K562 (cell line): ENCODE results near the gene HSP90AA1.

Experiments
- NRF1 ChIP-seq, 2 experiments: fragments of 450-650 bp; IDR thresholded peaks in 1 of 2; conservative IDR thresholded peaks in 1 of 2; 2 replicates each; pipeline ENCODE4 v1.6.1; 2014; ENCODE audit warnings: mild to moderate bottlenecking in 2 of 2
- POLR2A ChIP-seq: fragments of 450-650 bp; conservative IDR thresholded peaks from 2 replicates; pipeline ENCODE4 v1.6.1; 2016
- SIN3B ChIP-seq: fragments of 450-650 bp; IDR thresholded peaks from 2 replicates; pipeline ENCODE4 v1.6.1; 2017; ENCODE audit warnings: low read depth, mild to moderate bottlenecking, moderate library complexity
- ZBTB7A ChIP-seq: IDR thresholded peaks from 2 replicates; pipeline ENCODE4 v1.6.1; 2011; ENCODE audit warnings: low read depth, mild to moderate bottlenecking, low read length, moderate library complexity, borderline replicate concordance; ENCODE audit not compliant: control insufficient read depth

DNA sequence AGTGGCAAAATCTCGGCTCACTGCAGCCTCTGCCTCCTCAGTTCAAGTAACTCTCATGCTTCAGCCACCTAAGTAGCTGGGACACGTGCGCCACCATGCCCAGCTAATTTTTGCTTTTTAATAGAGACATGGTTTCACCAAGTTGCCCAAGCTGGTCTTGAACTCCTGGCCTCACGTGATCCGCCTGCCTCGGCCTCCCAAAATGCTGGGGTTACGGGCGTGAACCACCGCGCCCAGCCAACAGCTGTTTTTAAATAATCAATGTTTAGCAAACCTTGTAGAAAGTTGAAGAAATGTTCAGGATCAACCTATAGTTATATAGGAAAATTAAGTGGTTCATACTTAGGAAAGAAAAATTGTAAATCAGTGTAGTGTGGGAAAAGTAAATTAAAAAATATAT is 6.0 kb upstream of the HSP90AA1 start:
- no peak for TF ChIP-seq POLR2A
- no peak for TF ChIP-seq ZBTB7A
- TF ChIP-seq SIN3B: no peak
- TF ChIP-seq NRF1 (conservative IDR thresholded peaks at IDR 0.05 in 1 of 2, IDR thresholded peaks at IDR 0.05 in 1 of 2): no peak
